ENCODE data around the gene TTLL4. TPM values are rescaled to one million over a fixed set of nuclear protein-coding genes. Genes with fewer than 3 reads are reported as not detected.

The TTLL4 gene
- total RNA-seq, 1 donor from 2014 or later = 5.5 TPM

GRCh38 chr2:218718058-218718457 lies 7.4 kb downstream of the TTLL4 start:
- TF ChIP-seq CTCF (IDR thresholded peaks at IDR 0.05; ENCODE audit: insufficient read depth, low read length, severe bottlenecking) = no peak
- FAIRE-seq = no peak

GRCh38 chr2:218719457-218719856 lies 8.8 kb downstream of the TTLL4 start:
- no peak for TF ChIP-seq CTCF (IDR thresholded peaks at IDR 0.05; ENCODE audit: insufficient read depth, low read length, severe bottlenecking)
- FAIRE-seq (no peak), DNase-seq (ENCODE audit: low read depth) (no peak)
- Histone ChIP-seq H3K4me3 (ENCODE audit: low read depth, low read length) (no peak overlapping the region), H3K27me3 (ENCODE audit: control insufficient read depth, insufficient read depth, low read length) (no peaks in the 10 kb centered on the region), H3K36me3 (ENCODE audit: control insufficient read depth, insufficient read depth, low read length) (no peaks in the 10 kb centered on the region)

More at GRCh38 chr2:218718058-218718457, 7.4 kb downstream of the TTLL4 start:
- DNase-seq (ENCODE audit: low read depth) = no peak
- Histone ChIP-seq H3K27me3 (ENCODE audit: control insufficient read depth, insufficient read depth, low read length) (no peaks in the 10 kb centered on the region), H3K4me3 (ENCODE audit: low read depth, low read length) (no peak overlapping the region), H3K36me3 (ENCODE audit: control insufficient read depth, insufficient read depth, low read length) (no peaks in the 10 kb centered on the region)

GRCh38 chr2:218720048-218721041 lies 9.7 kb downstream of the TTLL4 start:
- FAIRE-seq (no peak), DNase-seq (ENCODE audit: low read depth) (no peak)
- Histone ChIP-seq H3K27me3 (ENCODE audit: control insufficient read depth, insufficient read depth, low read length) (no peaks in the 10 kb centered on the region), H3K36me3 (ENCODE audit: control insufficient read depth, insufficient read depth, low read length) (no peaks in the 10 kb centered on the region), H3K4me3 (ENCODE audit: low read depth, low read length) (no peak overlapping the region)
- no peak for TF ChIP-seq CTCF (IDR thresholded peaks at IDR 0.05; ENCODE audit: insufficient read depth, low read length, severe bottlenecking)

- H3K4me3 ChIP-seq (ENCODE audit: low read depth, low read length) = no peak overlapping the region
- no peak for FAIRE-seq
- no peaks in the 10 kb centered on the region for H3K36me3 ChIP-seq (ENCODE audit: control insufficient read depth, insufficient read depth, low read length)
- H3K27me3 ChIP-seq (ENCODE audit: control insufficient read depth, insufficient read depth, low read length) = no peaks in the 10 kb centered on the region
- TF ChIP-seq CTCF (IDR thresholded peaks at IDR 0.05; ENCODE audit: insufficient read depth, low read length, severe bottlenecking) = no peak
- no peak for DNase-seq (ENCODE audit: low read depth)
Measured at GRCh38 chr2:218721488-218721887, 10.9 kb downstream of the TTLL4 start.

- DNase-seq (ENCODE audit: low read depth) (no peak), FAIRE-seq (no peak)
- H3K4me3 ChIP-seq (ENCODE audit: low read depth, low read length) = no peak overlapping the region
- TF ChIP-seq CTCF (IDR thresholded peaks at IDR 0.05; ENCODE audit: insufficient read depth, low read length, severe bottlenecking) = no peak
- no peaks in the 10 kb centered on the region for H3K27me3 ChIP-seq (ENCODE audit: control insufficient read depth, insufficient read depth, low read length)
- H3K36me3 ChIP-seq (ENCODE audit: control insufficient read depth, insufficient read depth, low read length) = no peaks in the 10 kb centered on the region
Measured at GRCh38 chr2:218721934-218722333, 11.3 kb downstream of the TTLL4 start.

Data from bronchial epithelial cell (primary cell).